ENCODE results near the gene CCNC.

CCNC gene

GRCh38 chr6:99543968-99544367 is 24.5 kb downstream of the CCNC start:
- no peak for FAIRE-seq

GRCh38 chr6:99530627-99531026 is 37.8 kb downstream of the CCNC start:
- no peak for FAIRE-seq

- FAIRE-seq, result no peak
Observed at GRCh38 chr6:99522531-99522930, 45.9 kb downstream of the CCNC start.

- no peak for FAIRE-seq
Observed at GRCh38 chr6:99521633-99522151, 46.8 kb downstream of the CCNC start.

- peak; percentile 83 for FAIRE-seq
Observed at GRCh38 chr6:99520855-99521632, 47.4 kb downstream of the CCNC start.

GRCh38 chr6:99519446-99519845 is 49.0 kb downstream of the CCNC start:
- FAIRE-seq, result no peak

- FAIRE-seq, result no peak
Observed at GRCh38 chr6:99514089-99514488, 54.4 kb downstream of the CCNC start.

- no peak for FAIRE-seq
Observed at GRCh38 chr6:99512033-99512432, 56.4 kb downstream of the CCNC start.

- FAIRE-seq, result no peak
Observed at GRCh38 chr6:99507648-99508047, 60.8 kb downstream of the CCNC start.

GRCh38 chr6:99501762-99502161 is 66.7 kb downstream of the CCNC start:
- FAIRE-seq, result no peak

GRCh38 chr6:99498421-99498820 is 70.0 kb downstream of the CCNC start:
- no peak for FAIRE-seq

- no peak for FAIRE-seq
Observed at GRCh38 chr6:99495466-99495865, 73.0 kb downstream of the CCNC start.
